ENCODE data around the gene MICU1.

MICU1 gene

GRCh38 chr10:72344932-72345331 is 280.9 kb downstream of the MICU1 start:
- no peak for DNase-seq
- Histone ChIP-seq H3K36me3 (replicated peaks) (peaks cover 23% of the 10 kb centered on the region), H3K27ac (no peak overlapping the region), H3K27me3 (replicated peaks) (no peaks in the 10 kb centered on the region), H3K4me3 (ENCODE audit: low read depth, low read length) (no peak overlapping the region)
- TF ChIP-seq CTCF (IDR thresholded peaks at IDR 0.05; ENCODE audit: low read depth, low read length, missing control alignments) = no peak
- in situ Hi-C loops (cut with HindIII; ENCODE audit: low pct_ligation_motif_present, low sequenced_read_pairs) = no loop called here

- in situ Hi-C loops (cut with HindIII; ENCODE audit: low pct_ligation_motif_present, low sequenced_read_pairs) = no loop called here
- Histone ChIP-seq H3K27me3 (replicated peaks) (no peaks in the 10 kb centered on the region), H3K36me3 (replicated peaks) (peaks cover 15% of the 10 kb centered on the region), H3K4me3 (ENCODE audit: low read depth, low read length) (no peak overlapping the region), H3K27ac (no peak overlapping the region)
- DNase-seq = no peak
- TF ChIP-seq CTCF (IDR thresholded peaks at IDR 0.05; ENCODE audit: low read depth, low read length, missing control alignments) = no peak
Measured at GRCh38 chr10:72342911-72343310, 283.0 kb downstream of the MICU1 start.

- Histone ChIP-seq H3K4me3 (ENCODE audit: low read depth, low read length) (no peak overlapping the region), H3K36me3 (replicated peaks) (peaks cover 21% of the 10 kb centered on the region), H3K27me3 (replicated peaks) (no peaks in the 10 kb centered on the region), H3K27ac (peak overlapping the region; percentile 9)
- in situ Hi-C loops (cut with HindIII; ENCODE audit: low pct_ligation_motif_present, low sequenced_read_pairs) = no loop called here
- DNase-seq = peak; percentile 50
- peak; percentile 97 for TF ChIP-seq CTCF (IDR thresholded peaks at IDR 0.05; ENCODE audit: low read depth, low read length, missing control alignments)
Measured at GRCh38 chr10:72340510-72341261, 285.2 kb downstream of the MICU1 start.

GRCh38 chr10:72338180-72338579 is 287.7 kb downstream of the MICU1 start:
- Histone ChIP-seq H3K4me3 (ENCODE audit: low read depth, low read length) (no peak overlapping the region), H3K27me3 (replicated peaks) (no peaks in the 10 kb centered on the region), H3K27ac (no peak overlapping the region), H3K36me3 (replicated peaks) (peaks cover 29% of the 10 kb centered on the region)
- no peak for TF ChIP-seq CTCF (IDR thresholded peaks at IDR 0.05; ENCODE audit: low read depth, low read length, missing control alignments)
- no peak for DNase-seq
- in situ Hi-C loops (cut with HindIII; ENCODE audit: low pct_ligation_motif_present, low sequenced_read_pairs) = no loop called here

GRCh38 chr10:72337722-72338121 is 288.2 kb downstream of the MICU1 start:
- H3K4me3 ChIP-seq (ENCODE audit: low read depth, low read length) = no peak overlapping the region
- TF ChIP-seq CTCF (IDR thresholded peaks at IDR 0.05; ENCODE audit: low read depth, low read length, missing control alignments) = no peak
- H3K27ac ChIP-seq = no peak overlapping the region
- in situ Hi-C loops (cut with HindIII; ENCODE audit: low pct_ligation_motif_present, low sequenced_read_pairs) = no loop called here
- no peaks in the 10 kb centered on the region for H3K27me3 ChIP-seq (replicated peaks)
- H3K36me3 ChIP-seq (replicated peaks) = peaks cover 29% of the 10 kb centered on the region
- DNase-seq = no peak
